ENCODE results near the gene AQP7.

DNA sequence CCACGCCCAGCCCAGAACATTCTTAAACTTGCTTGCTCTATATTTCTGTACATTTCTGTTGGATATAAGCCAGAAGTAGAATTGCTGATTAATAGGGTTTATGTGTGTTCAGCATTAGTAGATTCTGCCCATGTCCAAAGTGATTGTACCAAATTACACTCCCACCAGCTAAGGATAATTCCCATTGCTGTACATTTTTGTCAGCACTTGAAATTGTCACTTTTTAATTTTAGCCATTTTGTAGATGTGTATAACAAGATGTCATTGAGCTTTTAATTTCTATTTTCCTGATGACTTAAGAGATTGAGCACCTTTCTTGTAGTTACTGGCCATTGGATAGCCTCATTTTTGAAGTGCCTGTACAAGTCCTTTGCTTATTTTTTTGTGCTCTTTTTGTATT is 46.4 kb downstream of the AQP7 start:
- TF ChIP-seq, protein P1, sequence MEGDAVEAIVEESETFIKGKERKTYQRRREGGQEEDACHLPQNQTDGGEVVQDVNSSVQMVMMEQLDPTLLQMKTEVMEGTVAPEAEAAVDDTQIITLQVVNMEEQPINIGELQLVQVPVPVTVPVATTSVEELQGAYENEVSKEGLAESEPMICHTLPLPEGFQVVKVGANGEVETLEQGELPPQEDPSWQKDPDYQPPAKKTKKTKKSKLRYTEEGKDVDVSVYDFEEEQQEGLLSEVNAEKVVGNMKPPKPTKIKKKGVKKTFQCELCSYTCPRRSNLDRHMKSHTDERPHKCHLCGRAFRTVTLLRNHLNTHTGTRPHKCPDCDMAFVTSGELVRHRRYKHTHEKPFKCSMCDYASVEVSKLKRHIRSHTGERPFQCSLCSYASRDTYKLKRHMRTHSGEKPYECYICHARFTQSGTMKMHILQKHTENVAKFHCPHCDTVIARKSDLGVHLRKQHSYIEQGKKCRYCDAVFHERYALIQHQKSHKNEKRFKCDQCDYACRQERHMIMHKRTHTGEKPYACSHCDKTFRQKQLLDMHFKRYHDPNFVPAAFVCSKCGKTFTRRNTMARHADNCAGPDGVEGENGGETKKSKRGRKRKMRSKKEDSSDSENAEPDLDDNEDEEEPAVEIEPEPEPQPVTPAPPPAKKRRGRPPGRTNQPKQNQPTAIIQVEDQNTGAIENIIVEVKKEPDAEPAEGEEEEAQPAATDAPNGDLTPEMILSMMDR (conservative IDR thresholded peaks at IDR 0.05; ENCODE audit: low read depth, low read length), result no peak
- TF ChIP-seq EZH2 (IDR thresholded peaks at IDR 0.05; ENCODE audit: low read length, unreplicated experiment), result no peak
- no peak for TF ChIP-seq EZH2phosphoT487 (IDR thresholded peaks at IDR 0.05; ENCODE audit: borderline replicate concordance, low read length)
